NOMO-1 treated with DMSO at 0.1 percent for 48 hours (cell line): ENCODE data around the gene OXLD1.
A peak's percentile ranks its signal among the peaks of the same experiment; 100 is the strongest.

Experiments
- DNase-seq: peaks from one replicate; lab custom pipeline; 2025; ENCODE audit not compliant: unreplicated experiment; lab: John Stamatoyannopoulos, UW

The OXLD1 gene

DNA sequence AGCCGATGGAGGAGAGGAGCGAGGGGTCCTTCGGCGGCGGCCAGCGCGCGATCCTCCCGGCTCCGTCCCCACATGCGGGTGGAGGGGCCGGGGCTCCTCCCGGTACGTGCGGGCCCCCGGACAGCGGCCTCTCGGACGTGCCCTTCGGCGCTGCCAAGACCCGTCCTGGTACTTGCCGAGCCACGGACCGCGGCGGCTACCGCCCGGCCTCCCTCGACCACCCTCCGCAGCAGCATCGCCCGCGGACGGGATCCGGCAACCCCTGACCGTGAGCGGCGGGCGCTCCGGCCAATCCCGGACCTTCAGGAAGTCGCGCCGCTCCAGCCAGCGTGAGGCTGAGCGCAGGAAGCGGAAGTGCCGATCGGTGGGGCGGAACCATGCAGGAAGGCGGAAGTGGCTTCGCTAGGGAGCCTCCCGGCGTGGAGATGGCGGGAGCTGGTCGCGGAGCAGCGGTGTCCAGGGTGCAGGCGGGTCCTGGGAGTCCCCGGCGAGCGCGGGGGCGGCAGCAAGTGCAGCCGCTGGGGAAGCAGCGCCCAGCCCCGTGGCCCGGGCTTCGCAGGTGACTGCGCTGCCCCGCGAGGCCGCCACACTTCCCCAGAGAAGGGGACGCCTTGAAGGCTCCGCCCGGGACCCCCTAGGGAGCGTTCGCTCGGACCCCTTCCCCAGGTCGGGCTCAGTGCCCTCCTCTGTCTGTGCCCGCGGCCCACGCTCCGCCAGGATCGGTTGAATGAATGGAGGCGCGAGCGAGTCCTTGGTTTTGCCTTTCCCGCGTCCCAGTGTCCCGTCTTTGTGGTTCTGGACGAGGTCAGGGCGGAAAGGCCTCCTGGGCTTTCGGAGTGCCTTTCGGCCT, at the start of gene OXLD1, which contains the start of gene CCDC137:
OXLD1 (minus strand) TSS at position 264 of the 850 bp plus-strand sequence; CDS start at position 236, 28 bp downstream.
CCDC137 (plus strand) TSS at position 396 of the 850 bp plus-strand sequence; CDS start at position 426, 30 bp downstream.
- DNase-seq: peak; percentile 94

GRCh38 chr17:81715107-81715871, 48.9 kb upstream of the OXLD1 start:
- DNase-seq: no peak

GRCh38 chr17:81714412-81715106, 48.2 kb upstream of the OXLD1 start:
- no peak for DNase-seq

DNA sequence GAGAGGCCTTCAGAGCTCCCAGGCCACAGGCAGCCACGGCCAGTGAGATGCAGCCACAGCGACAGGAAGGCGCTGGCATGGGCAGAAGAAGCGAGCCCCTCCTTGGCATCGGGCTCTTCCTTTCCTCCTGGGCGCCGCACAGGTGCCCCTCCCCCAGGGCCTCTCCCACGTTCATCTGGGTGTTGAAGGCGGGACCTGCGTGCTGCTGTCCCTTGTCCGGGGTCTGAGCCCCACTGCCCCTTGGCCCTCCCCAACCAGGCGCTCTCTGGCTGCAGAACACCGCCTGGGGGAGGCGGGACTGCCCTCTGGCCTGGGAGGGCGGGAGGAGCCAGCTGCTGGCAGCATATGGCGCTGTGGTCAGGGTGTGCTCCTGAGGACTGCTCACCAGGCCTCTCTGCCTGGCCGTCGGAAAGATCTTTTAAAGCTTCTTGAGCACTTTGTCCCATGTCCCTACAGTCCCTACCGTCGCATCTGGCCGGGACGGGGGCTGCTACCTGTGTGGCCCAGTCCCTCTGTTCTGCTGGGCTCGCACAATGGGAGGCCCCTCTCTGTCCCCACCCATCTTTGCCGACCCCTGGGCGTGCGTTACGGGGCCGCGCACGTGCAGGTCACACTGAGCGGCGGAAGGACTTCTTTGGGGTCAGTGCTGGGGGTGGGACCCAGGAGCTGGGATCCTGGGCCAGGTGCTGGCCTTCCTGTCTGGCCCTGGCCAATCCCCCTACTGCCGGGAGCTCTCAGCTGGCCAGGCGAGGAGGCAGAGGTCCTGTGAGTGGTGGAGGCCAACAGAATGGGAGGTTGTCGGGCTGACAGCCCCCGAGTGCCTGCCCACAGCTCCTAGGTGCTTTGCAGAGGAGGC, 47.4 kb upstream of the OXLD1 start:
- no peak for DNase-seq

DNA sequence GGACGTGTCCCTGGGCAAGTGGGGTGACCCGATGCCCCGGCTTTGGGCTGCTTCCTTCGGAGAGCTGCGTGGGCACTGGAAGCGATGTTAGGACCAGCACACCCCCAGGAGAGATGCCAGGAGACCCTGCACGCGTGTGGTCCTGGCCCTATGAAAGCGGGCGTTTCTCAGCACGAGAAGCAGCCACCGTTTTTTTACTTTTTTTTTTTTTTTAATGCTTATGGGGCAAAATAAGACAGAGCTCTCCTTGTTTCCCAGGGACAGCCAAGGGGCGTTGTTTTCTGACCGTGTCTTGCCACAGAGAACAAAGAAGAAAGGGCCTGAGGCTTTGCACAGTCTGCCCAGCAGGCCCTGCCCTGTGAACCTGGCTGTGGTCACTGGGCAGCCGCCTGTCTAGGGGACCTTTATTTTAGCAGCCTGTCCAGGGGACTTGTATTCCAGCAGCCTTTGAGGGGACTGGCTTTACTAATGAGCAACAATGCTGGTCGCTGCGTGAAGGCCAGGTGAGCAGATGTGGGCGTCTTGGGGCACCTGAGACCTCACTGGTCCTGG, 46.7 kb upstream of the OXLD1 start:
- no peak for DNase-seq

- DNase-seq: no peak
Measured at GRCh38 chr17:81712468-81713003, 46.1 kb upstream of the OXLD1 start.

GRCh38 chr17:81711814-81712467, 45.5 kb upstream of the OXLD1 start, which contains the start of gene SLC25A10:
Gene SLC25A10 (plus strand): TSS chr17:81712284. CDS start chr17:81712427, 143 bp downstream.
- peak; percentile 63 for DNase-seq

GRCh38 chr17:81710514-81711308, 44.3 kb upstream of the OXLD1 start:
- DNase-seq: peak; percentile 36

DNA sequence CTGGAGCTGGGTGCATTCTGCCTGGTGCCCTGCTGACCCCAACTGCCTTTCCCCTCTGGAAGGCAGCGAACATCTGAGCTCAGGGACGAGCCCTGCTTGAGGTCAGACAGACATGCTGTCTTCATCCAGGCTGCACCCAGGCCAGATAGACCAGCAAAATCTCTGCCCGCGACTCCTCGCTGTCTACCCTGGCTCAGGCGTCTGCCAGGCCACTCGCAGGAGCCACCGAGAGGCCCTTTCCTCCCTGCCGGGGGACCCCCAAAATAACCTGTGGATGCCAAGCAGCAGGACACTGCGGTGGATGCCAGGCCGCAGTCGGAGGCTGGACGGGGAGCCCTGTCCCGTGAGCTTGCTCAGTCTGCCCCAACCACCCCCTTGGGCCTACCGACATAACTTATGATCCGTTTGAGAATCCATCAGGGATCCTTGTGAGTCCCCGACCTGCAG, 42.4 kb upstream of the OXLD1 start:
- no peak for DNase-seq

GRCh38 chr17:81707725-81708646, 41.6 kb upstream of the OXLD1 start:
- DNase-seq: no peak

DNA sequence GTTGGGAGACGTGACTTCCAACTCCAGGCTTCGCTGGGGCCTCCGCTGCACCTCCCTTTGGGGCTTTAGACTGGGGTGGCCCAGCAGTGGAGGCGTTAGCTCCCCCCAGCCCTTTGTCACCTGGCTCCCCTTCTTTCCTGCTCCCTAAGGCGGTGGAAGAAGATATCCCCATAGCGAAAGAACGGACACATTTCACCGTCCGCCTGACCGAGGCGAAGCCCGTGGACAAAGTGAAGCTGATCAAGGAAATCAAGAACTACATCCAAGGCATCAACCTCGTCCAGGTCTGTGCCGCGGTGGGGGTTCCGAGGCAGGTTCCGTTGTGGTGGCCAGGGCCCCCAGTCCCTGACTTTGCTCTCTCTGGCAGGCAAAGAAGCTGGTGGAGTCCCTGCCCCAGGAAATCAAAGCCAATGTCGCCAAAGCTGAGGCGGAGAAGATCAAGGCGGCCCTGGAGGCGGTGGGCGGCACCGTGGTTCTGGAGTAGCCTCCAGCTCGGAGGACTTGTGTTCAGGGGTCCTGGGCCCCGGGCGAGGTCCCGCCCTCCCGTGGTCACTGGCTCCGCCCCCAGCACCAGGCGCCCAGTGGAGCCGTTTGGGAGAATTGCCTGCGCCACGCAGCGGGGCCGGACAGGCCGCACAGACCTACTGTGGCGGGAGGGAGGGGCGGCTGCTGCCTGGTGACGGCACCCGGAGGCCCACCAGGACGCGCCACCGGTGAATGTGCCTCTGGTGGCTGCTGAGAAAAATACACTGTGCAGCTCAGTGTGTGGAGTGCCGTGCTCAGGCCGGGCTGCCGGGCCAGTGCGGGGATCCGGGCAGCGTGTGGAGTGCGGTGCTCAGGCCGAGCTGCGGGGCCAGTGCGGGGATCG, 40.6 kb upstream of the OXLD1 start:
- no peak for DNase-seq

GRCh38 chr17:81706232-81706611, 39.8 kb upstream of the OXLD1 start:
- no peak for DNase-seq

- no peak for DNase-seq
Measured at GRCh38 chr17:81705518-81706231, 39.3 kb upstream of the OXLD1 start.

- DNase-seq: no peak
Measured at GRCh38 chr17:81703747-81704654, 37.6 kb upstream of the OXLD1 start.
